Vagina (tissue), 2 donors: ENCODE measurements around the gene LPAR6.

Source experiments
- CTCF ChIP-seq, 3 experiments: fragments of 450-650 bp in 2 of 3; fragments of 200-600 bp in 1 of 3; sonication (generic) in 1 of 3; IDR thresholded peaks; one replicate each; pipeline ENCODE4 v1.5.1; 2017 to 2019; ENCODE audit warnings: antibody characterized with exemption in 3 of 3, mild to moderate bottlenecking in 2 of 3, moderate library complexity in 2 of 3
- POLR2A ChIP-seq, 2 donors: fragments of 450-650 bp; IDR thresholded peaks; one replicate each; pipeline ENCODE4 v1.6.1; 2017; ENCODE audit warnings: antibody characterized with exemption in 2 of 2, mild to moderate bottlenecking in 2 of 2, moderate library complexity in 2 of 2
- POLR2AphosphoS5 ChIP-seq, 2 donors: sonication (generic); formaldehyde crosslinking; IDR thresholded peaks; one replicate each; pipeline ENCODE4 v1.9.0; 2017; ENCODE audit warnings: antibody characterized with exemption in 2 of 2, mild to moderate bottlenecking in 2 of 2, low read depth in 1 of 2; ENCODE audit not compliant: insufficient read depth in 1 of 2

GRCh38 chr13:48411841-48412531, 927 bp downstream of the LPAR6 start:
- TF ChIP-seq POLR2A (IDR thresholded peaks at IDR 0.05) (no peak), CTCF (IDR thresholded peaks at IDR 0.05) (no peak), POLR2AphosphoS5 (IDR thresholded peaks at IDR 0.05; ENCODE audit: insufficient read depth in 1 of 2, low read depth in 1 of 2) (no peak)
